Activated T-cell treated with anti-CD3 and anti-CD28 coated beads, Interleukin-2, amount 50 U/mL, for 24 hours (primary cell): Measurements from ENCODE around the gene CDKAL1.

Source experiments
- DNase-seq: peaks from one replicate; pipeline ENCODE4 v3.0.0-alpha.2; 2020
- H3K27ac Mint-ChIP-seq: 2 replicates; pipeline ENCODE4 v1.8.0; 2020; ENCODE audit warnings: mild to moderate bottlenecking, mixed read lengths
- H3K27me3 Mint-ChIP-seq: 2 replicates; pipeline ENCODE4 v1.8.0; 2020; ENCODE audit warnings: mixed read lengths
- H3K36me3 Mint-ChIP-seq: 2 replicates; pipeline ENCODE4 v1.8.0; 2020; ENCODE audit warnings: low read depth, mixed read lengths
- H3K4me1 Mint-ChIP-seq: 2 replicates; pipeline ENCODE4 v1.8.0; 2020; ENCODE audit warnings: low read depth, mixed read lengths
- H3K4me3 Mint-ChIP-seq: 2 replicates; pipeline ENCODE4 v1.8.0; 2020; ENCODE audit warnings: mild to moderate bottlenecking, moderate library complexity, mixed read lengths
- H3K9me3 Mint-ChIP-seq: 2 replicates; pipeline ENCODE4 v1.8.0; 2020; ENCODE audit warnings: mixed read lengths

The CDKAL1 gene

DNA sequence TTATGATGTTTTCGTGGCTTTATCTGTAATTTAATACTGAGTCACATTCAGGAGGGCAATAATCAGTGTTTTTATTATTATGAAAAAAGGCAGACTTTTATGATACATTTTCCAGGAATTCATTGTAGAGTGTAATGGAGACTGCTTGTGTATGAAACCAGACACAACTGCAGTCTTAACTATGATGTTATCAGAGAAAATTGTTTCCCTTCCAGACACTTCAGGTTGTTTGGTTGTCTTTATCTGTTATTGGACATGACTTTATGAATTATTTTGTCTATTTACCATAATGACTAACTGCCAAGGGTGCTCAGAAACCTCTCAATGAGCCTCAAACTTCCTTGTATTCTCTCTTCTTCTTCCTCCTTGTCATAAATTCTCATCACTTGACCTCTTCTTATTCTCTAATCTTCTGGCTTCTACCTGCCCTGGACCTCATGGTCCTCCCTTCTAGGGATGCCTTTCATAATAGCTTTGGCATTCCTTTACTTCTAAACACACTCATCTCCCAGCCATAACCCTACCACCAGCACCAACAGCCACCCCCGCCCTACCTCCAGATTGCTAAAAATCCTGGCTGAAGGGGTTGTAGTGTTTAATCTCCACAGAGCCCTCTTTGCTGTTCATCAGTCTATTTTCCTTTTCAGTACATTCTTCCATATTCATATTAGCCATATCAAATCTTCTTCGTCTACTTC is 492.5 kb downstream of the CDKAL1 start:
- Mint-ChIP-seq H3K27me3 (no peaks in the 10 kb centered on the region), H3K4me1 (peaks cover 1% of the 10 kb centered on the region), H3K36me3 (peaks cover 69% of the 10 kb centered on the region), H3K4me3 (no peak overlapping the region), H3K27ac (no peak overlapping the region), H3K9me3 (peaks cover 9% of the 10 kb centered on the region)
- no peak for DNase-seq

DNA sequence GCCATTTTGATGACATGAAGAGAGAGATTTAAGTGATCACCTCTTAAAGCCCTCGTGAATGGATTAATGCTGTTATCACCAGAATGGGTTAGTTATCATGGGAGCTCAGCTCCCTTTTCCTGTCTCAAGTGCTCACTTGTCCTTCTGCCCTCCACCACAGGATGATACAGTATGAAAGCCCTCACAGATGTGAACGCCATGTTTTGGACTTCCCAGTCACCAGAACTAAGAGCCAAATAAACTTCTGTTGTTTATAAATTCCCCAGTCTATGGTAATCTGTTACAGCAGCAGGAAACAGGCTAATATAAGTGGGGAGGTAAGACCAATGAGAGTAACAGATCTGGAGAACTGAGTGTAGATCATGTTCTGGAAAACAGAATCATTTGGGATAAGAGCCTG is 493.2 kb downstream of the CDKAL1 start:
- H3K36me3 Mint-ChIP-seq, result peaks cover 65% of the 10 kb centered on the region

DNA sequence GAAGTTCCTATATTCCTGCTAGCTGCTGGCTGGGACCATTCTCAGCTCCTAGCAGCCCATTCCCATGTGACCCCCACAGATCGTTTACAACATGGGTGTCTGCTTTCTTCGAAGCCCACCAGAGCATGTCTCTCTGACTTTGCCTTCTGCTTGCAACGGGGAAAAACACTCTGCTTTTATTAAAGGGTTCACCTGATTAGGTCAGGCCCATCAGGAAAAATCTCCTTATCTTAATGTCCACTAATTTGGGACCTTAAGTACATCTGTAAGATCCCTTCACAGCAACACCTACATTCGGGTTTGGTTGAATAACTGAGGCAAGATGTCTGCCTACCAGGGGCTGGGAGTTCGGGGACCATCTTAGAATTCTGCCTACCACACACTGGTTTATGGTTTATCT is 496.9 kb downstream of the CDKAL1 start:
- no peak overlapping the region for H3K27ac Mint-ChIP-seq
- H3K9me3 Mint-ChIP-seq, result peaks cover 8% of the 10 kb centered on the region
- no peak for DNase-seq
- no peaks in the 10 kb centered on the region for H3K27me3 Mint-ChIP-seq
- no peak overlapping the region for H3K4me3 Mint-ChIP-seq
- peaks cover 52% of the 10 kb centered on the region for H3K36me3 Mint-ChIP-seq
- H3K4me1 Mint-ChIP-seq, result no peaks in the 10 kb centered on the region

More for the DNA sequence above, 493.2 kb downstream of the CDKAL1 start:
- H3K4me1 Mint-ChIP-seq, result peaks cover 1% of the 10 kb centered on the region
- DNase-seq, result no peak
- no peak overlapping the region for H3K4me3 Mint-ChIP-seq
- peaks cover 9% of the 10 kb centered on the region for H3K9me3 Mint-ChIP-seq
- H3K27ac Mint-ChIP-seq, result no peak overlapping the region
- no peaks in the 10 kb centered on the region for H3K27me3 Mint-ChIP-seq

DNA sequence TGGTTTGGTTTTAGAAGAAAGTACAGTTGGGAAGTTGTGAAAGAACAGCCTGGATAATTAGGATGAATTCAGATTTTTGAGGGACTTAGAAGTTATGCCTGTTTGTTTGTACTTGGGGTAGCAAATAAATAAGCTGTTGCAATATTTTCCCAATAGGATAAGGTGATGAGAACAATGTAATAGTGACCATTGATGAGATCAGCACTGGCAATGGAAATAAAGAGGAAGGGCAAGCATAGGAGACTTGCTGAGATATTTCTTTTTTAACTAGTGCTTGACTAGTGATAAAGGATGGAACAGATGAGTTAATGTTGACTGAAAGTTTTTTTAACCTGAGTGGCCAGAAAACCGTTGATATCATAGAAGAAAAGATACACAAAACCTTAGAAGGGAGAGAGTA is 498.8 kb downstream of the CDKAL1 start:
- Mint-ChIP-seq H3K9me3 (no peaks in the 10 kb centered on the region), H3K4me3 (no peak overlapping the region), H3K4me1 (no peaks in the 10 kb centered on the region), H3K27ac (no peak overlapping the region), H3K27me3 (no peaks in the 10 kb centered on the region), H3K36me3 (peaks cover 41% of the 10 kb centered on the region)
- no peak for DNase-seq

DNA sequence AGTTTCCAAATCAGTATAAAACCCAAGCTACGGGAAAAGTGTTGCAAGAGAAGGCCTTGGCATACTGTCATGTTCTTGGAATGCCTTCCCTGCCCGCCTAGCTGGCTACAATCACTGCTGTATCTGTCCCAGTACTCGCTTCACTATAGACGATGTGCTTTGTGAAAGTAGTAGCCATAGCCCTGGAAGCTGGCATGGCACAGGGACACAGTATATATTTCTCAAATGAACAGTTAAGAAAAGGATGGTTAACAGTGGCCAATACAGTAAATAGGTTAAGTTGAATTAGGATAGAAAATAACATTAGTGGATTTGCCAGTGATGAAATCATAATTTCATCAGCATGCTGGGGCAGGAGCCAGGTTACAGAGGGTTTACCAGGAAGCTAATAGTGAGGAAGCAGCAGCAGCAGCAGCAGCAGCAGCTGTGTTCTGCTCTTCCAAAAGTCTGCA is 499.3 kb downstream of the CDKAL1 start:
- no peak for DNase-seq
- no peak overlapping the region for H3K4me3 Mint-ChIP-seq

DNA sequence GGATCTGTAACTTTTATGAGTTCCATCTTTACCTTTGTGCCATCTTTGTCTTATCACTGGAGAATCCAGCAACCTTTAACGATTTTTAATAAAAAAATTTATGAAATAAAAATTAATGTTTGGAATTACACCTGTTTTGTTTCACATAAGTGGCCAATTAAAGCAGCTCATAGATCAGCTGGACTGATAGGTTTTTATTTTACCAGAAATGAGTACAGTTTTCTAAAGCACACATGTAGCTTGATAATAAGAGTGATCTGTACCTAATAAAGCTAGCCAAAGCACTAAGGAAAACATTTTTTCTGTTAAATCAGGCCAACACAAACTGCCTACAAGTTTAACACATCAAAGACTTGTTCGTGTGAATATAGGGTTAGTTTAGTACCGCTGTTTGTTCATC is 500.1 kb downstream of the CDKAL1 start:
- no peaks in the 10 kb centered on the region for H3K27me3 Mint-ChIP-seq
- no peak for DNase-seq
- no peak overlapping the region for H3K27ac Mint-ChIP-seq
- H3K36me3 Mint-ChIP-seq, result peaks cover 32% of the 10 kb centered on the region
- no peaks in the 10 kb centered on the region for H3K4me1 Mint-ChIP-seq
- no peaks in the 10 kb centered on the region for H3K9me3 Mint-ChIP-seq
- no peak overlapping the region for H3K4me3 Mint-ChIP-seq

More for the DNA sequence above, 499.3 kb downstream of the CDKAL1 start:
- no peaks in the 10 kb centered on the region for H3K27me3 Mint-ChIP-seq
- H3K36me3 Mint-ChIP-seq, result peaks cover 38% of the 10 kb centered on the region
- H3K9me3 Mint-ChIP-seq, result no peaks in the 10 kb centered on the region
- no peak overlapping the region for H3K27ac Mint-ChIP-seq
- no peaks in the 10 kb centered on the region for H3K4me1 Mint-ChIP-seq

DNA sequence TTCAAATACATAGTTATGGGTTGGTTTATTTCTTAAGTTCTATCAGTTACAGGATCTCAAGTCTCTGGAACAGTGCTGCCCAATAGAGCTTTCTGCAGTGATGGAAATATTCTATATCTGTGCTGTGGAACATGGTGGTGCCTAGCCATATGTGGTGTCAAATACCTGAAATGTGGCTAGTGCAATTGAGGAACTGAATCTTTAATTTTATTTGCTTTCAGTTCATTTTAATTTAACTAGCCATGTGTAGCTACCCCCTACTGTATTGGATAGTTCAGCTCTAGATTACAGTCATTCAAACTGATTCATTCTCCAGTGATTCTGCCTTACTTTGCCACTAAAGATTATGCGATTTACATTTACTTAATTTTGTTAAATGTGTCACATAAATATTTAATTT is 503.2 kb downstream of the CDKAL1 start:
- DNase-seq, result no peak
- Mint-ChIP-seq H3K27ac (no peak overlapping the region), H3K9me3 (no peaks in the 10 kb centered on the region), H3K36me3 (peaks cover 8% of the 10 kb centered on the region), H3K27me3 (no peaks in the 10 kb centered on the region), H3K4me3 (no peak overlapping the region), H3K4me1 (no peaks in the 10 kb centered on the region)

DNA sequence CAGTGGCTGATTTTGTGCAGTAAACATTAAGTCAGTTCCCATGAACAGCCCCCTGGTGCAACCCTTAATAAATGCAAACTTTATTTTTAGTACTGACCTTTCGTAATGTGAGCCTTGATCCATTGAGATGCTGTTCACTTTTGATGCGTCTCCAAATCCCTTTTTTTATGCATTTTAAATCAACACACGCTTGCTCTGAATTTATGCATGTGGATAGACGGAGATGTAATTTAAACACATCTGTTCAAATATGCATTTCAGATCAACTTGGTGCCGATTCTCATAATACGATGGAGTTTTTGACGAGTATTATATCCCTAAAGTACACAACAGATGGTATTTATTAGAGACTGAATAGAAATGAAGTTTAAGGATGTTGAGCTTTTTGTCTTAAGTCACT is 505.7 kb downstream of the CDKAL1 start:
- Mint-ChIP-seq H3K27ac (no peak overlapping the region), H3K36me3 (peaks cover 5% of the 10 kb centered on the region), H3K27me3 (no peaks in the 10 kb centered on the region), H3K4me1 (no peaks in the 10 kb centered on the region), H3K4me3 (no peak overlapping the region), H3K9me3 (no peaks in the 10 kb centered on the region)
- DNase-seq, result no peak

DNA sequence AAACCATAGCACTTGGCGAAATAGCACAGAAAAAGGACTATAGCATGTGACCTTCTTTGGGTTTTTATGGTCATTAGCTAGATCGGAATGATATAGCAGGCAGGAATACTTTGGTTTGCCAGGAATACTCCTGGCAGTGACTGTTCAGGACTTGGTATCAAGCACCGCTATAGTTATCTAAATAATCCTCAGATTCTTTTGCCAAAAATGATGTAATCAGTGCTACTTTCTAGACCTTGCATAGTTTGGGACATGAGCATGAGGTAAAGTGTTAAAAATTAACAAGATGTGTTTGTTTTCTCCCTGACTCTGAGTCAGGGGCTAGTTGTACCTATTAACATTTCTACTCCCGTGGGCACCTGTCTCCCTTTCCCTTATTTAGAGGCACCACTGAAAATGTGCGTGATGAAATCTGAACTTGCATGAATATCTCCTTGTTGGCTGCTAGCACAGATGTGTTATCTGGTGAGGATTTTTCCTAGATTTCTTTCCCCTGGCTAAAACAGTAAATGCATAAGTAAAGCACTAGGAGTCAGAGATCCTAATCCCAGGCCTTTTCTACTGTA is 511.0 kb downstream of the CDKAL1 start:
- no peak for DNase-seq
- H3K27ac Mint-ChIP-seq, result no peak overlapping the region
- no peaks in the 10 kb centered on the region for H3K9me3 Mint-ChIP-seq
- peaks cover 3% of the 10 kb centered on the region for H3K36me3 Mint-ChIP-seq
- no peaks in the 10 kb centered on the region for H3K27me3 Mint-ChIP-seq
- no peak overlapping the region for H3K4me3 Mint-ChIP-seq
- no peaks in the 10 kb centered on the region for H3K4me1 Mint-ChIP-seq

DNA sequence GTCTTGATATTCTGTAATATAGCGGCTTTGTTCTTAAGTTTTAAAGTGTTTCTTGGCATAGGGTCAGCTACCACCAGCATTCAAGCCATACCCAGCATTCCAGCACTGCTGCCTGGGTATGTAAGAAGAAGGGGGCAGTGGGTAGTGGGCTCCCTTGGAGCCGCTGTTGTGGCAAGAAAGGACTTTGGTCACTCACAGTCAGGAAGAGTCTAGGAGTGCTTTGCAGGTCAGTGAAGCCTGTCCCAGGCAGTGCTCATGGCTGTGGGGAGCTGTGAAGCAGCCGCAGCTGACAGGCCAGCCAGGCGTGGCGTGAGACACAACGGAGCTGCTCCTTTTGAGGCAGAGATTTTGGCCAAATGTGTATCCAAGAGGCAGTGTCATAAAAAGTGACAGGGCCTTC is 512.0 kb downstream of the CDKAL1 start:
- DNase-seq, result no peak
- Mint-ChIP-seq H3K9me3 (no peaks in the 10 kb centered on the region), H3K4me3 (no peak overlapping the region), H3K27me3 (no peaks in the 10 kb centered on the region), H3K27ac (no peak overlapping the region), H3K4me1 (no peaks in the 10 kb centered on the region), H3K36me3 (peaks cover 6% of the 10 kb centered on the region)

DNA sequence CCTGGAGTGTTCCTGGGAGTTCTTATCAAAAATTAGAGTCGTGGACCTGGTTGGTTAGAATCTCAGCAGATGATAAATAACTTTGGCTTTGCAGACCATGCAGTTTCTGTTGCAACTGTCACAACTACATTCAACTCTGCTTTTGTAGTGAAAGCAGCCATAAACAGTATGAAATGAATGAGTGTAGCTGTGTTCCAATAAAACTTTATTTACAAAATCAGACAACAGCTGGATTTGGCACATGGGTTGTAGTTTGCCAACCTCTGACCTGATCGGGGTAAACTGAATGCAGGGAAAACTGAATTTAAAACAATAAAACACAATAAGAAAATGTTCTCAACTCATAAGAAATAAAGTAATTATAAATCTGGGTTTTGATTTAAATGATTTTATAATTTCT is 513.8 kb downstream of the CDKAL1 start:
- Mint-ChIP-seq H3K9me3 (no peaks in the 10 kb centered on the region), H3K4me1 (no peaks in the 10 kb centered on the region), H3K27me3 (no peaks in the 10 kb centered on the region), H3K27ac (no peak overlapping the region), H3K36me3 (peaks cover 14% of the 10 kb centered on the region), H3K4me3 (no peak overlapping the region)
- DNase-seq, result no peak

DNA sequence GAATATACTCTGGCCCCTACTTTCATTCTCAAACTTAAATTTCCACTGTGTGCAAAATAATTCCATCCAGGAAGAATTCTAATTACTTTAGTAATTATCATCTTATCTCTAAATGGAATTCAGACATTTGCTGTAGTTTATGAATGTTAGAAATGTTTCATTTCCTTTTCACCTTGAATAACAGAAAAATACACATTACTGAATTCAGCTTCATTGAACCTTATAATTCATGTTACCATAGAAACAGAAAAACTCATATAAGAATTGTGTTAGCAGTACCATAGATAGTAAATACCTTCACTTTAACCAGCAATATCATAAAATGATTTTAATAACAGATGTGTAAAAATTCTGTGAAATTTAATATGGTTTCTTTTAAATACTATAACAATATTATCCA is 514.9 kb downstream of the CDKAL1 start:
- Mint-ChIP-seq H3K9me3 (peaks cover 3% of the 10 kb centered on the region), H3K27ac (no peak overlapping the region), H3K36me3 (peaks cover 25% of the 10 kb centered on the region), H3K4me1 (no peaks in the 10 kb centered on the region), H3K27me3 (no peaks in the 10 kb centered on the region), H3K4me3 (no peak overlapping the region)
- no peak for DNase-seq

DNA sequence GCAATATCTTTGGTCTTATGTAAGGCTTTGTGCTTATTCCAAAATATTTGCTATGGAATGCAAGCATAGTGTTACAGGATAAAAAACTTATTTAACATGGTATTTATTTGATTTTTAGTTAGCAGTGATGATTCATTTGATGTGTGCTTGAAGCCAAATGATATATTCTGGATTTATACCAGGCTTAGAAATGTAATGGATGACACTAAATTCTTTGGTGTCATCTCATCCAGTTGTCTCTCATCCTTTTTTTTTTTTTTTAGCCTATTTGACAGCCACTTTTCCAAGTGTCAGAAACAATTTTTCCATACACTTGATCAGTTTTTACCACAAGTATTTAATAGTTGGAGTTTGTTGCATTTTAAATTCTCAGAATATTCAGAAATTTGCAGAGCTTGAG is 515.3 kb downstream of the CDKAL1 start:
- H3K4me1 Mint-ChIP-seq, result no peaks in the 10 kb centered on the region
- H3K9me3 Mint-ChIP-seq, result peaks cover 3% of the 10 kb centered on the region
- DNase-seq, result no peak
- no peak overlapping the region for H3K4me3 Mint-ChIP-seq
- no peak overlapping the region for H3K27ac Mint-ChIP-seq
- H3K27me3 Mint-ChIP-seq, result no peaks in the 10 kb centered on the region
- peaks cover 27% of the 10 kb centered on the region for H3K36me3 Mint-ChIP-seq

DNA sequence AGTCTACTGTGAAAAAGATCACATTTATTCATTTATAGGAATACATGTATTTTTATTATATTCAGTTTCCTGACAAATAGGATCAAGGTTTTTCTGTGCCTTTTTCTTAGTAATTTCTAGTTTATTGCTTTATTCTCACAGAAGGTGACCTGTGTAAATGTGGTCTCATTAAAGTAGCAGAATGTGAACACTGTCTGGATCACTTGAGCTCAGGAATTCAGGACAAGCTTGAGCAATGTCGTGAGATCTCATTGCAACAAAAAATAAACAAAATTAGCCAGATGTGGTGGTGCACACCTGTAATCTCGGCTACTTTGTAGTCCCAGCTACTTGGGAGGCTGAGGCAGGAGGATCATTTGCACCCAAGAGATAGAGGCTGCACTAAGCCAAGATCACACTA is 516.7 kb downstream of the CDKAL1 start:
- Mint-ChIP-seq H3K36me3 (peaks cover 36% of the 10 kb centered on the region), H3K4me1 (no peaks in the 10 kb centered on the region), H3K4me3 (no peak overlapping the region), H3K27me3 (no peaks in the 10 kb centered on the region), H3K9me3 (peaks cover 9% of the 10 kb centered on the region), H3K27ac (no peak overlapping the region)
- no peak for DNase-seq

DNA sequence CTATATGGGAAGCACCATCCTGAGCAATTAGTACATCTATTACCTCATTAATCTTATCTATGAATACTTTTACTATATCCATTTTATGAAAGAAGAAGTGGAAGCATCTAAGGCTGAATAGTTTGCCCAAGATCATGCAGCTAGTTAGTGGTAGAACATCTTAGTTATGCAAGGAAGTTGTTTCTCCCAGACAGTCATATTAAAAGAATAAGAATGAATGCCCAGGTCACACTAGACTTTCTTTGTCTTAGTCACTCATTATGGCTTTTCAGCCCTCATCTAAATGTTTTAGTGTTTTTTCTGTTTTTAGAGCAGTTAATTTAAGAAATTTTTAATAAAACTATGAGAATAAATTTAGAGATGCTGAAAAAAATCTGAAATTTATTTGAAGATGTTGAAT is 517.5 kb downstream of the CDKAL1 start:
- H3K36me3 Mint-ChIP-seq, result peaks cover 42% of the 10 kb centered on the region

More for the DNA sequence above, 517.5 kb downstream of the CDKAL1 start:
- no peak for DNase-seq
- no peak overlapping the region for H3K27ac Mint-ChIP-seq
- peaks cover 18% of the 10 kb centered on the region for H3K9me3 Mint-ChIP-seq
- H3K4me1 Mint-ChIP-seq, result no peaks in the 10 kb centered on the region
- no peak overlapping the region for H3K4me3 Mint-ChIP-seq
- H3K27me3 Mint-ChIP-seq, result no peaks in the 10 kb centered on the region
